HepG2 (cell line): ENCODE results near the gene TSPYL4. TPM values are rescaled to one million over a fixed set of nuclear protein-coding genes. Genes with fewer than 3 reads are reported as not detected.

Source experiments
- ATAC-seq: fragments of 200-7000 bp; cut with Tn5 transposase; 3 replicates; pipeline ENCODE4 v1.9.1; 2020; ENCODE audit warnings: mild to moderate bottlenecking, moderate library complexity
- BruUV-seq: library from RNA; stranded (reverse); fragments of 400-500 nt; replicated peaks from 2 replicates; lab custom pipeline; 2021; lab: Mats Ljungman, UMichigan
- CTCF ChIA-PET: fragments of 300-600 bp; formaldehyde crosslinking; extraction: SDS; loops from one replicate; lab custom pipeline; 2021; ENCODE audit warnings: low total read pairs, inconsistent platforms, low intra/inter-chr PET ratio; lab: Yijun Ruan, JAX
- POLR2A ChIA-PET: fragments of 350-600 bp; sonication (Branson Sonifier 250); formaldehyde crosslinking; loops from one replicate; lab custom pipeline; 2020; ENCODE audit warnings: antibody characterized with exemption, inconsistent platforms; lab: Yijun Ruan, JAX
- DNase-seq: peaks from one replicate; pipeline ENCODE4 v3.0.0-alpha.2; 2015; ENCODE audit warnings: low spot score
- FAIRE-seq: peaks from 3 replicates; lab custom pipeline; 2011; peaks lifted over from hg19 to GRCh38; lab: Jason Lieb, UNC
- H2AFZ ChIP-seq: one replicate; pipeline ENCODE4 v1.6.1; 2011; ENCODE audit warnings: low read length, inconsistent platforms
- H3K27ac ChIP-seq: fragments of 300-600 bp; 3 replicates; pipeline ENCODE4 v1.8.0; 2011; ENCODE audit warnings: mixed run types, mild to moderate bottlenecking, mixed read lengths, low read length, inconsistent platforms; ENCODE audit not compliant: insufficient read depth; ENCODE audit errors: extremely low read length
- H3K27me3 ChIP-seq, 2 experiments: fragments of 200-600 bp in 1 of 2; 2 replicates in 1 of 2; 3 replicates in 1 of 2; pipeline versions ENCODE4 v1.6.0 to v1.8.0; 2011; ENCODE audit warnings: low read length in 2 of 2, mild to moderate bottlenecking in 2 of 2, moderate library complexity in 2 of 2, inconsistent platforms in 1 of 2; ENCODE audit not compliant: insufficient read depth in 2 of 2, control insufficient read depth in 1 of 2
- H3K36me3 ChIP-seq, 2 experiments: fragments of 200-600 bp in 1 of 2; replicated peaks in 1 of 2; 2 replicates in 1 of 2; 3 replicates in 1 of 2; pipeline versions ENCODE4 v1.5.1 to v1.8.0; 2011; ENCODE audit warnings: low read length in 2 of 2, inconsistent platforms in 1 of 2; ENCODE audit not compliant: insufficient read depth in 2 of 2, control insufficient read depth in 1 of 2
- H3K4me1 ChIP-seq: 2 replicates; pipeline ENCODE4 v1.5.1; 2012; ENCODE audit warnings: low read length, inconsistent platforms; ENCODE audit not compliant: insufficient read depth
- H3K4me2 ChIP-seq: 2 replicates; pipeline ENCODE4 v1.6.0; 2011; ENCODE audit warnings: low read depth, low read length, inconsistent platforms
- H3K4me3 ChIP-seq, 3 experiments: fragments of 200-600 bp in 1 of 3; sonication (generic), shearing (Covaris generic) in 1 of 3; replicated peaks in 1 of 3; 2 replicates each; pipeline ENCODE4 v1.5.1; 2011 to 2016; ENCODE audit warnings: low read length in 3 of 3, inconsistent platforms in 2 of 3, low read depth in 2 of 3, mild to moderate bottlenecking in 2 of 3, control low read depth in 1 of 3, mixed read lengths in 1 of 3; ENCODE audit not compliant: insufficient read depth in 1 of 3
- H3K79me2 ChIP-seq: one replicate; pipeline ENCODE4 v1.6.1; 2011; ENCODE audit warnings: low read length, inconsistent platforms; ENCODE audit not compliant: insufficient read depth
- H3K9ac ChIP-seq: 2 replicates; pipeline ENCODE4 v1.6.0; 2011; ENCODE audit warnings: mild to moderate bottlenecking, low read depth, low read length, inconsistent platforms; ENCODE audit not compliant: insufficient read depth
- H3K9me3 ChIP-seq: 2 replicates; pipeline ENCODE4 v1.5.1; 2012; ENCODE audit warnings: mild to moderate bottlenecking, low read length
- H4K20me1 ChIP-seq: 2 replicates; pipeline ENCODE4 v1.6.0; 2011; ENCODE audit warnings: inconsistent platforms, mild to moderate bottlenecking, low read length, moderate library complexity; ENCODE audit not compliant: insufficient read depth
- ADNP ChIP-seq: sonication (generic); formaldehyde crosslinking; IDR thresholded peaks from 2 replicates; pipeline ENCODE4 v1.4.0; 2020; ENCODE audit warnings: missing genetic modification reagents
- ARID2 ChIP-seq: sonication (generic); formaldehyde crosslinking; IDR thresholded peaks from 2 replicates; pipeline ENCODE4 v1.8.1; 2022; ENCODE audit warnings: mild to moderate bottlenecking, missing genetic modification reagents, borderline replicate concordance
- RBM22 ChIP-seq: fragments of 200-400 bp; formaldehyde crosslinking; optimal IDR thresholded peaks from 2 replicates; pipeline ENCODE3; 2017; ENCODE audit warnings: mild to moderate bottlenecking, low read length, moderate library complexity
- REPIN1 ChIP-seq: sonication (generic); formaldehyde crosslinking; IDR thresholded peaks from 2 replicates; pipeline ENCODE4 v1.8.0; 2022; ENCODE audit warnings: missing genetic modification reagents, low read depth, mild to moderate bottlenecking, borderline replicate concordance
- TCF7L2 ChIP-seq: IDR thresholded peaks from 2 replicates; pipeline ENCODE4 v1.6.1; 2011; ENCODE audit warnings: mild to moderate bottlenecking, low read depth, low read length, moderate library complexity
- ZBTB7B ChIP-seq: sonication (generic); formaldehyde crosslinking; IDR thresholded peaks from 2 replicates; pipeline ENCODE4 v1.4.0; 2020; ENCODE audit warnings: missing genetic modification reagents
- WGBS: methylation state at CpG from one replicate; pipeline ENCODE4 v1.1.6; 2017; ENCODE audit warnings: low lambda C conversion rate; 5-methylcytosine and 5-hydroxymethylcytosine counted together
- in situ Hi-C: cut with HindIII; loops from 2 replicates; pipeline ENCODE4 v1.10.0; 2017; ENCODE audit warnings: low pct_unique_long_range_greater_than_20kb; ENCODE audit not compliant: extremely low pct_ligation_motif_present
- intact Hi-C: fragments of 100-400 bp; cut with micrococcal nuclease; formaldehyde crosslinking; loops from one replicate; pipeline ENCODE4 v1.10.0; 2022; ENCODE audit not compliant: unreplicated experiment
- polyA plus RNA-seq, 8 experiments: library from polyadenylated mRNA; depleted of rRNA in 3 of 8; stranded (reverse) in 7 of 8; unstranded in 1 of 8; fragments of >200 nt; fragmentation: Illumina TruSeq in 4 of 8; extraction: Trizol in 4 of 8; gene quantifications; 2 replicates each; pipeline versions ENCODE4 v1.2.1 to v1.2.3, GENCODE V29; 2011 to 2016; ENCODE audit warnings: low read depth in 4 of 8, missing spikeins in 1 of 8, mixed read lengths in 1 of 8; ENCODE audit not compliant: insufficient read depth in 1 of 8
- total RNA-seq, 5 experiments: library from RNA; depleted of rRNA; stranded (reverse); fragments of >200 nt; fragmentation: Illumina TruSeq; extraction: Trizol; gene quantifications; 2 replicates each; pipeline ENCODE4 v1.2.3, GENCODE V29; 2016; ENCODE audit warnings: low read depth in 1 of 5
- TF ChIP-seq, protein P1 (sequence below): sonication (generic); formaldehyde crosslinking; IDR thresholded peaks from 2 replicates; pipeline ENCODE4 v1.5.0; 2020; ENCODE audit warnings: mild to moderate bottlenecking, missing genetic modification reagents, borderline replicate concordance
- TF ChIP-seq, protein P2 (sequence below): sonication (generic); formaldehyde crosslinking; IDR thresholded peaks from 2 replicates; pipeline ENCODE4 v1.8.1; 2023; ENCODE audit warnings: mild to moderate bottlenecking, inconsistent platforms, moderate library complexity, missing genetic modification reagents, borderline replicate concordance

Gene TSPYL4
- total and polyA plus RNA-seq, 2 of the 13 experiments (the other 11 are each of a cell fraction or from before 2014, with no cell fraction given), result 18.0 to 19.7 TPM

DNA sequence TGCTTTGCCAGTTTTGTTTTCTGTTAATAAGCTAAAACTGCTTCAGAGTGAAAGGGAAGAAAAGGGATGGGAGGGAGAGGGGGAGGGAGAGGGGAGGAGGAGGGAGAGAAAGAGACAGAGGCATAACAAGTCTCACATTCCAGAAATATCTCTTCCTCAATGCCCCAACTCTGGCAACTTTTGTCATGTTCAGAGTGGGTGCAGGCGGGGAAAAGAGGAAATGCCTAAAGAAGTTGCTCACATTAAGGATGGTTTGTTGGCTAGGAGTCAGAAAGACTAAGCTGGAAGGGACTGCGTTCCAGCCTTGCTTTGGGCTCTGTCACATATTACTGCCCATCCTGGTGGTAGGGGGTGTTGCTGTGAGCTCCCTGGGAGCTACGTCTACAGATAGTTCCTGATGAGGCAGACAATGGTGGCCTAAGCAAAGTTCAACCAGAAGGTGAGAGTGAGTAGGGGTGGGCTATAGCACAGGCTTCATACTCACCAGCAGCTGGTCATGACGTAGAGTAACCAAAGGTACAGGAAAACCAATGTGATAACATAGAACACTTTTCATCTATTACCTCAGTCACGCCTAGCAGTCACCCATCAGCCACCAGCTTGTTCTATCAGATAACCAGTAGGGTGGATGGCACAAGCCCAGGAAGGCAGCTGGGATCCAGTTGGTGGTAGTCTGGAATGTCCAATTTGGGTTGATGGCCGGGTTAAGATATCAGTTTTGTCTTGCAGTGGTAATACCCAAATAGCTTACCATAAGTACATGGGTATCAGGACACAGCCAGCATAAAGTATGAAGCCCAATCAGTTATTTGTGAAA lies 2.1 kb downstream of the TSPYL4 start (continued):
- TF ChIP-seq, protein P1, sequence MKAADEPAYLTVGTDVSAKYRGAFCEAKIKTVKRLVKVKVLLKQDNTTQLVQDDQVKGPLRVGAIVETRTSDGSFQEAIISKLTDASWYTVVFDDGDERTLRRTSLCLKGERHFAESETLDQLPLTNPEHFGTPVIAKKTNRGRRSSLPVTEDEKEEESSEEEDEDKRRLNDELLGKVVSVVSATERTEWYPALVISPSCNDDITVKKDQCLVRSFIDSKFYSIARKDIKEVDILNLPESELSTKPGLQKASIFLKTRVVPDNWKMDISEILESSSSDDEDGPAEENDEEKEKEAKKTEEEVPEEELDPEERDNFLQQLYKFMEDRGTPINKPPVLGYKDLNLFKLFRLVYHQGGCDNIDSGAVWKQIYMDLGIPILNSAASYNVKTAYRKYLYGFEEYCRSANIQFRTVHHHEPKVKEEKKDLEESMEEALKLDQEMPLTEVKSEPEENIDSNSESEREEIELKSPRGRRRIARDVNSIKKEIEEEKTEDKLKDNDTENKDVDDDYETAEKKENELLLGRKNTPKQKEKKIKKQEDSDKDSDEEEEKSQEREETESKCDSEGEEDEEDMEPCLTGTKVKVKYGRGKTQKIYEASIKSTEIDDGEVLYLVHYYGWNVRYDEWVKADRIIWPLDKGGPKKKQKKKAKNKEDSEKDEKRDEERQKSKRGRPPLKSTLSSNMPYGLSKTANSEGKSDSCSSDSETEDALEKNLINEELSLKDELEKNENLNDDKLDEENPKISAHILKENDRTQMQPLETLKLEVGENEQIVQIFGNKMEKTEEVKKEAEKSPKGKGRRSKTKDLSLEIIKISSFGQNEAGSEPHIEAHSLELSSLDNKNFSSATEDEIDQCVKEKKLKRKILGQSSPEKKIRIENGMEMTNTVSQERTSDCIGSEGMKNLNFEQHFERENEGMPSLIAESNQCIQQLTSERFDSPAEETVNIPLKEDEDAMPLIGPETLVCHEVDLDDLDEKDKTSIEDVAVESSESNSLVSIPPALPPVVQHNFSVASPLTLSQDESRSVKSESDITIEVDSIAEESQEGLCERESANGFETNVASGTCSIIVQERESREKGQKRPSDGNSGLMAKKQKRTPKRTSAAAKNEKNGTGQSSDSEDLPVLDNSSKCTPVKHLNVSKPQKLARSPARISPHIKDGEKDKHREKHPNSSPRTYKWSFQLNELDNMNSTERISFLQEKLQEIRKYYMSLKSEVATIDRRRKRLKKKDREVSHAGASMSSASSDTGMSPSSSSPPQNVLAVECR (CRISPR knock-in tag), result no peak
- TF ChIP-seq, protein P2, sequence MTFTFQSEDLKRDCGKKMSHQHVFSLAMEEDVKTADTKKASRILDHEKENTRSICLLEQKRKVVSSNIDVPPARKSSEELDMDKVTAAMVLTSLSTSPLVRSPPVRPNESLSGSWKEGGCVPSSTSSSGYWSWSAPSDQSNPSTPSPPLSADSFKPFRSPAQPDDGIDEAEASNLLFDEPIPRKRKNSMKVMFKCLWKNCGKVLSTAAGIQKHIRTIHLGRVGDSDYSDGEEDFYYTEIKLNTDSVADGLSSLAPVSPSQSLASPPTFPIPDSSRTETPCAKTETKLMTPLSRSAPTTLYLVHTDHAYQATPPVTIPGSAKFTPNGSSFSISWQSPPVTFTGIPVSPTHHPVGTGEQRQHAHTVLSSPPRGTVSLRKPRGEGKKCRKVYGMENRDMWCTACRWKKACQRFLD (CRISPR knock-in tag), result no peak
- no peak for TF ChIP-seq ZBTB7B (CRISPR knock-in tag)
- TF ChIP-seq ARID2, result no peak

DNA sequence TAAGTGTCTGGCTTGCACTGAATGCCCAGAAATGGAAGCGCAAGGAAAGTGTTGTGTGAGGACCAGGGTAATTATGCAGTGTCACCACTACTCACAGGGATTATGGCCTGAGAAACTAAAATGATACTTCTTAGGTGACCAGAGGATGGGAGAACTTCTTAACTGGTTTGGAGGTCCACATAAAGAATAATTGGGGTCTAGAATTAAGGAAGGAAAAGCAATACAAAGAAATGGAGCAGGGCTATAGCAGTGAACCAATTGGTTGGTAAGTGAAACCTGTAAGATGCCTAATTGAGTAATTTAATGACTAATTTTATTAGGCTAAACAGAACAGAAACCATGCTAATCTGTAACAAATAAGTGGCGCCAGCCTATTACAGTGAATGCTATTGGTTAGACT lies 5.3 kb downstream of the TSPYL4 start:
- no peak for FAIRE-seq
- intact Hi-C loops, result no loop called here
- BruUV-seq, result no TSS peak

More for the DNA sequence above, 5.3 kb downstream of the TSPYL4 start:
- Histone ChIP-seq H3K27me3 (no peaks in the 10 kb centered on the region), H2AFZ (no peak overlapping the region), H3K4me3 (no peak overlapping the region), H3K79me2 (peaks cover 10% of the 10 kb centered on the region), H3K27ac (no peak overlapping the region), H3K36me3 (peaks cover 0 to 2% of the 10 kb centered on the region in 2 experiments; a peak in 1 of 5 replicates), H4K20me1 (no peaks in the 10 kb centered on the region), H3K9me3 (no peaks in the 10 kb centered on the region), H3K4me1 (peaks cover 60% of the 10 kb centered on the region), H3K9ac (no peak overlapping the region), H3K4me2 (no peak overlapping the region)
- POLR2A ChIA-PET, result no interaction called here
- TF ChIP-seq REPIN1 (CRISPR knock-in tag), result no peak
- TF ChIP-seq TCF7L2, result no peak
- peak; percentile 39 for TF ChIP-seq RBM22
- no peak for TF ChIP-seq ADNP (CRISPR knock-in tag)
- no peak for DNase-seq
- in situ Hi-C loops, result no loop called here
- CTCF ChIA-PET, result no interaction called here
- 97% methylated on average over 2 of the region's 2 CpGs for WGBS
- ATAC-seq, result no peak
